Naive thymus-derived CD8-positive, alpha-beta T cell (primary cell): ENCODE data around the gene INPP5D. TPM values are rescaled to one million over a fixed set of nuclear protein-coding genes. Genes with fewer than 3 reads are reported as not detected.

Experiments used
- ATAC-seq, 2 donors: fragments of 150-1000 bp; cut with Tn5 transposase in 1 of 2; sonication (Bioruptor Pico), chemical (Tn5 transposase) in 1 of 2; 1 replicate in 1 of 2; 2 replicates in 1 of 2; pipeline ENCODE4 v1.10.0; 2021; ENCODE audit warnings: mild to moderate bottlenecking in 2 of 2, moderate library complexity in 2 of 2
- POLR2A ChIA-PET: fragments of 350-600 bp; sonication (Branson Sonifier 250); formaldehyde crosslinking; loops from one replicate; lab custom pipeline; 2021; ENCODE audit warnings: antibody characterized with exemption; lab: Charles Lee
- DNase-seq, 10 donors: peaks; one replicate each; pipeline versions ENCODE4 v3.0.0 to v3.0.0-alpha.2; 2020 to 2022
- H3K27ac Mint-ChIP-seq, 10 donors: one replicate each; pipeline ENCODE4 v1.8.0; 2020 to 2022; ENCODE audit warnings: mild to moderate bottlenecking in 10 of 10, mixed read lengths in 10 of 10, moderate library complexity in 4 of 10, inconsistent platforms in 1 of 10
- H3K27me3 Mint-ChIP-seq, 5 donors: one replicate each; pipeline ENCODE4 v1.8.0; 2021 to 2022; ENCODE audit warnings: mixed read lengths in 5 of 5
- H3K36me3 Mint-ChIP-seq, 3 donors: one replicate each; pipeline ENCODE4 v1.8.0; 2020 to 2022; ENCODE audit warnings: mixed read lengths in 3 of 3, mild to moderate bottlenecking in 2 of 3, inconsistent platforms in 1 of 3
- H3K4me1 Mint-ChIP-seq, 4 donors: one replicate each; pipeline ENCODE4 v1.8.0; 2021 to 2022; ENCODE audit warnings: mixed read lengths in 4 of 4
- H3K4me3 Mint-ChIP-seq, 10 donors: one replicate each; pipeline ENCODE4 v1.8.0; 2020 to 2022; ENCODE audit warnings: mild to moderate bottlenecking in 10 of 10, mixed read lengths in 10 of 10, moderate library complexity in 6 of 10, inconsistent platforms in 1 of 10
- H3K9me3 Mint-ChIP-seq, 9 donors: one replicate each; pipeline ENCODE4 v1.8.0; 2020 to 2022; ENCODE audit warnings: mixed read lengths in 9 of 9, mild to moderate bottlenecking in 3 of 9, inconsistent platforms in 1 of 9, moderate library complexity in 1 of 9
- polyA plus RNA-seq, 3 donors: library from polyadenylated mRNA; unstranded; fragments of 300-500 nt; fragmentation: Illumina TruSeq; gene quantifications; one replicate each; pipeline ENCODE4 v1.2.3, GENCODE V29; 2021
- total RNA-seq, 8 experiments: library from RNA in 2 of 8; stranded (reverse) in 2 of 8; gene quantifications; one replicate each; pipeline ENCODE4 v1.2.3 and lab custom pipeline; 2021 to 2026

INPP5D gene
- total and polyA plus RNA-seq, 5 experiments from 2014 or later: 36.4 to 124 (median 88.3) TPM

DNA sequence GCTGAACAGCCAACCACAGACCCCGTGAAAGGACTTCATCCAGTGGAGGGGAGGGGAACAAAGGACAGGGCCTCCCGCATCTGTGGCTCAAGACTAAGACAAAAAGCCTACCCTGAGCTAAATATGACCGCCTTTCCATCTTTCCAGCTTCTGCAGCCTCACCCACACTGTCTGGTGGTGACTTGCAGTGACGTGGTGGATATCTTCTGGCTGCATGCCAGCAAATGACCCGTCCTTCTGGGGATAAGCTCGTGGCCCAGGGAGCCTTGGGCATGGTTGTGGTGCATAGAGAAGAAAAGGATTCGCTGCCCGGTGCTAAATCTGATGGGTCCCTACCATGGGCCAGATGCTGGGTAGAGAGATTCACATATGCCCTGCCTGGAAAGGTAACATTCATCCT lies 38.4 kb upstream of the INPP5D start:
- ATAC-seq: no peak
- peak overlapping the region in 1 of 10 donors; percentile 55 for H3K27ac Mint-ChIP-seq
- H3K27me3 Mint-ChIP-seq: no peaks in the 10 kb centered on the region
- no peak for DNase-seq
- POLR2A ChIA-PET: no interaction called here
- H3K4me1 Mint-ChIP-seq: no peaks in the 10 kb centered on the region
- peaks cover 0 to 5% (median 4%) of the 10 kb centered on the region in 3 donors for H3K36me3 Mint-ChIP-seq
- H3K4me3 Mint-ChIP-seq: no peak overlapping the region
- peaks cover 0 to 12% (median 1%) of the 10 kb centered on the region in 9 donors for H3K9me3 Mint-ChIP-seq

DNA sequence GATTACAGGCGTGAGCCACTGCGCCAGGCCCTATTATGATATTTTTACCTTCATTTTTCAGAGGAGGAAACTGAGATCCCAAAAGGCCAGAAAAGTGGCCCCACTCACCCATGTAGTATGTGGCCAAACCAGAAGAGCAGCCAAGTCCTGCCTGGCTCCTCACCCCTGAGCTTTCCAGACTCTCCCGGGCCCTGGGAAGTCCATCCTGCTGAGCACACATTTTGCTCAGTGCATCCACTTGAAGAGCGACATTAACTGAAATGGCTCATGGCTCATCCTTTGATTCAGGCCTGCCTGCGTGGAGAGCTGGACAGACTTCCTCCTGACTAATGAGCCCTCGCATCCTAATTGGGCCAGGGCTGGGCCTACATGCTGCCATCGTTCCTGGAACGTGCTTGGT lies 37.6 kb upstream of the INPP5D start:
- H3K36me3 Mint-ChIP-seq: peaks cover 0 to 1% (median under 1%) of the 10 kb centered on the region in 3 donors
- H3K27me3 Mint-ChIP-seq: no peaks in the 10 kb centered on the region
- ATAC-seq: no peak
- H3K27ac Mint-ChIP-seq: no peak overlapping the region
- DNase-seq: no peak
- POLR2A ChIA-PET: no interaction called here
- no peak overlapping the region for H3K4me3 Mint-ChIP-seq
- peaks cover 0 to 7% (median 0%) of the 10 kb centered on the region in 9 donors for H3K9me3 Mint-ChIP-seq
- H3K4me1 Mint-ChIP-seq: no peaks in the 10 kb centered on the region

DNA sequence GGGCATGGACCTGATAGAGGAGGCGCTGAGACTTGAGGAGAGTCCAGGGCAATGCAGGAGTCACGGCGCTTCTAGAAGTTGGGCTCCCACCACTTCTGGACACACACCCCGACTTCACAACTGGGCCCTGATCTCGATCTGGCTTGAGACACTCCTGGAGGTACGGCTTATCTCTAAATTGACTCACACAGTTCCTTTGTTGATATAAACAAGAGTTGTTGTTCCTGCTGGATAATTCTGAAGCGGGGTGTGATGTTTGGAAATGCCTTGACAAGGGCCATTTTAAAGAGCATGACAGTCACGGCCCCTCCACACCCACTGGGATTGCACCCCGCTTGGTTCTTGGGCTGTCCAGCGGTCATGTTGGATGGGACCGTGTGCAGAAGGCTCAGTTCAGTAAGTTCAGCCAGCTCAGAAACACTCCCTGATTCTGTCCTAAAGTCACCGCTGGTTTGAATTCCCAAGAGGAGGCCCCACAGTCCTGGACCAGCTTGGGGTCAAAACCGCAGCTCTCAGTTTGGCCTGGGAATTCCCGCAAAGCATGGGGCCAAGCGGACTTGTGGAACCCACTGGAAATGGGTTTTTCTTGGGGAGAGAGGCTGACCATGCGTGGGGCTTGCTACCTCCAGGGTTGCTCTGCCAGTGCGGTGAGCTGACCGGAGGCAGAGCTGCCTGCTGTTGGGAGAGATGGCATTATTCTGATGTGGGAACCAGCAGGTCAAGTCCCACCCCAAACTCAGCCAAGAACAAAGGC lies 37.0 kb upstream of the INPP5D start:
- H3K36me3 Mint-ChIP-seq: no peaks in the 10 kb centered on the region
- DNase-seq (no peak), ATAC-seq (no peak)
- POLR2A ChIA-PET: no interaction called here
- no peaks in the 10 kb centered on the region for H3K27me3 Mint-ChIP-seq
- no peaks in the 10 kb centered on the region for H3K4me1 Mint-ChIP-seq
- peaks cover 0 to 4% (median 0%) of the 10 kb centered on the region in 9 donors for H3K9me3 Mint-ChIP-seq
- H3K4me3 Mint-ChIP-seq: no peak overlapping the region
- no peak overlapping the region for H3K27ac Mint-ChIP-seq

DNA sequence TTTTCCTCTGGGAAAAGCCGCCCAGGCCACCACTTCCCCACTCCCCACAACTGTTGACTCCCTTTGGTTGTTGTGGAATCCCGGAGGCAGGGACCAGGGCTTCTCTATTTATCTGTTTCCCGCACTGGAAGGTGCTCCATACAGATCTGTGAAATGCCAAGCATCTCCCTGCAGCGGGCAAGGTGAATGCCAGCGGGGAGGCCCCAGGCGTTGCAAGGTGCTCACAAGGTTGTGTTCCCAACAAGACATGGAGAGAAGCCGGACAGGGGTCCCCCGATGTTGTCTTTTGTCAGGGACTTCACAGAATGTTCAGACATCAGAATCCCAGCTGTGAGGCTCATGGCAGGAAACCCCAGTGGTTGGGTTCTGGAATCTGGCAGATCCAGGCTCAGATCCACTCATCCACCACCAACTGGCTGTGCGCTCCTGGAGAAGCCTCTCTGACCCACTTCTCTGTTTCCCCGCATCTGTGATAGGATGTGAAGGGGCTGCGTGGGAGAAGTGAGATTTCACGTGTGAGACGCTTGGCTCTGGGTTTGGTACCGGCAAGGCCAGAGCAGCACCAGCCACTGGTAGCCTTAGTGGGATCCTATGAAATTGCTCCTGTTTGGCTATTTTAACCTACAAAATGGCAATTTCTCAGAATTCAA lies 36.3 kb upstream of the INPP5D start:
- H3K4me3 Mint-ChIP-seq: no peak overlapping the region
- H3K36me3 Mint-ChIP-seq: no peaks in the 10 kb centered on the region
- POLR2A ChIA-PET: no interaction called here
- ATAC-seq (no peak), DNase-seq (no peak)
- H3K27me3 Mint-ChIP-seq: no peaks in the 10 kb centered on the region
- H3K27ac Mint-ChIP-seq: no peak overlapping the region
- no peaks in the 10 kb centered on the region for H3K4me1 Mint-ChIP-seq
- peaks cover 0 to 4% (median 0%) of the 10 kb centered on the region in 9 donors for H3K9me3 Mint-ChIP-seq

DNA sequence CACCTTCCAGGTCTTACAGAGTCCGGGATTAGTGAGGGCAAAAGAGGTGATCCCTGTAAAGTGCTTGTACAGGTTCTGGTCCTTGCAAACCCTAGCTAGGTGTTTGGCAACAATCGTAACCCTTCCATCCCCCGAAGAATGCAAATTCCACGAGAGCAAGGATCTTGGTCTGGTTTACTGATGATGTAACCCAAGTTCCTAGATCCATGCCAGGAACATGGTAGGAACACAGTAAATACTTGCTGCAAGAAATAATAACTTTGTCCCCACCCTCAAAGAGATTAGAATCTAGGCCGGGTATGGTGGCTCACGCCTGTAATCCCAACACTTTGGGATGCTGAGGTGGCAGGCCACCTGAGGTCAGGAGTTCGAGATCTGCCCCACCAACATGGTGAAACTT lies 34.4 kb upstream of the INPP5D start:
- H3K36me3 Mint-ChIP-seq: no peaks in the 10 kb centered on the region
- H3K4me3 Mint-ChIP-seq: no peak overlapping the region
- POLR2A ChIA-PET: no interaction called here
- no peak for ATAC-seq
- H3K4me1 Mint-ChIP-seq: no peaks in the 10 kb centered on the region
- no peak for DNase-seq
- peaks cover 0 to under 1% (median 0%) of the 10 kb centered on the region in 9 donors for H3K9me3 Mint-ChIP-seq
- no peaks in the 10 kb centered on the region for H3K27me3 Mint-ChIP-seq
- no peak overlapping the region for H3K27ac Mint-ChIP-seq

DNA sequence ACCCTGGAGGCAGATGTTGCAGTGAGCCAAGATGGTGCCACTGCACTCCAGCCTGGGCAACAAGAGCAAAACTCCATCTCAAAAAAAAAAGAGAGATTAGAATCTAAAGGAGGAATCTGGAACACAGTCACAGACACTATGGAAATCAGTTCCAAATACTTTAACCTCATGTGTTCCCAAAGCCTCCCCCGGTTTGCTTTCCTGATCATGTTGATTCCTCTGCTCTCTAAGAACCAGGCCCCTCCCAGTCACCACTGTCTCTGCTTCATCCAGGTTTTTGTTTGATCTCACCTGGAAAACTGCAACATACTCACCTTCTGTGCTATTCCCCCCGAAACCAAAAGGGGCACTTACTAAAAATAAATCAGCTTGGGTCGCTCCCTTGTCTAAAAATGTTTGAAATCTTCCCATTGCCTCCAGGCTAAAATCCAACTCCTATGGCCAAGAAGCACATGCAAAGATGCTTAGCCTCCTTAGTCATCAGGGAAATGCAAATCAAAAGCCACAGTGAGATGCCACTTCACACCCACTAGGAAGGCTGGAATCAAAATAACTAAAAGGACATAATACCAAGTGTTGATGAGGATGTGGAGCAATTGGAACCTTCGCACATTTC lies 33.8 kb upstream of the INPP5D start:
- DNase-seq: no peak
- H3K4me3 Mint-ChIP-seq: no peak overlapping the region
- H3K27ac Mint-ChIP-seq: no peak overlapping the region
- H3K27me3 Mint-ChIP-seq: no peaks in the 10 kb centered on the region
- POLR2A ChIA-PET: interaction anchor here (0.7 kb wide), 1 partner anchor 10 kb away, joined by 6 read pairs; no protein-coding TSS in a partner anchor
- no peaks in the 10 kb centered on the region for H3K9me3 Mint-ChIP-seq
- no peaks in the 10 kb centered on the region for H3K4me1 Mint-ChIP-seq
- ATAC-seq: no peak
- H3K36me3 Mint-ChIP-seq: no peaks in the 10 kb centered on the region

DNA sequence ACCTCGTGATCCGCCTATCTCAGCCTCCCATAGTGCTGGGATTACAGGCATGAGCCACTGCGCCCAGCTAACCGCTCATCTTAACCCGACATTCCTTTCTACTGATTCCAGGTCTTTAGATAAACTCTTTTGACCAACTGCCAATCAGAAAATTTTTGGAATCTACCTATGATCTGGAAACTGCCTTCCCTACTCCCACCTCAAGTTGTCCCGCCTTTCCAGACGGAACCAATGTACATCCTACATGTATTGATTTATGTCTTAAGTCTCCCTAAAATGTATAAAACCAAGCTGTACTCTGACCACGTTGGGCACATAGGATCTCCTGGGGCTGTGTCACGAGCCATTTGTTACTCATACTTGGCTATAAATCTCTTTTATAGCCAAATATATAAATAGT lies 30.8 kb upstream of the INPP5D start:
- ATAC-seq (no peak), DNase-seq (no peak)
- Mint-ChIP-seq H3K4me3 (no peak overlapping the region), H3K9me3 (no peaks in the 10 kb centered on the region), H3K27me3 (no peaks in the 10 kb centered on the region), H3K4me1 (no peaks in the 10 kb centered on the region), H3K36me3 (no peaks in the 10 kb centered on the region), H3K27ac (no peak overlapping the region)
- POLR2A ChIA-PET: interaction anchor here (0.6 kb wide), 1 partner anchor 303 kb away, joined by 3 read pairs; no protein-coding TSS in a partner anchor

DNA sequence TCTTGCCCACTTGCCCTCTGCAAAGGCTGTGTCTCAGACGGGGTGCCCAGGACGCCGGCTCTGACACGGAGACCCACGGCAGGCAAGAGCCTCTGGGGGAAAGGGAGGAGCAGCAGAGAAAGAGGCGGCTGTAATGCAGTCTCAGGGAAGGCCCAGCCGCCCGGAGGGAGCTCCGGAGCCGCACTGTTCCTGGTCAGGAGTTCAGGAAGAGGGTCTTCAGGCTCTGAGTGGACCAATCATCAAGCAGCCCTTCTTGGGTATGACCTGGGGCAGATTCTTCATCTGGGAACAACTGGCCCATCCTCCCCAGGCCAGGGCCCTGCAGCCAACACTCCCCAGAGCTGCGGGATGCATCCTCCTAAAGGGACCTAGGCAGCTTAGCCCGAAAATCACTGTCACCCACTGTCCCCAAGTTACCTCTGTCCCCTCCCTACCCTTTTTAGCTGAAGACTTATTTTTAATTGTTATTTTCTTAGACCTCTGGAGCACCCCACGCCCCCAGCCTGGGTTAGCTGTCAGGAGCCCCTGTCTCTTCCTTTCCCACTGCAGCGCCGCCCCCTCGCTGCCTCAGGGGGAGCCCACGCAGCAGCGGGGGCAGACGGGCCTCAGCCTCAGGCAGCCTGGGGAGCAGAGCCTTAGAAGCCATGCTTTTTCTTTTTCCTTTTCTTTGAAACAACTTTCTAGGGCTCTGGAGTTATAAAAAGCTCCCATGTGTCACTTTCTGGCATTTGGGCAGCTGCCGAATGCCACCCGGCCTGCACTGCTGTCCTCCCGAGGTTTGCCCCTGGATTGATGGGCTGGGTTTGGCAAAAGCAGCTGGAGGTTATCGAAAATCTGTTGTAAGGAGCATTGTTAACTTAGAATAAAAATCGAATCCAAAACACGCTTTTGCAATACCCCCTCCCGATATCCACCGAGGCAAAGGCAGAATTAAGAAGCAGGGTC lies 28.3 kb upstream of the INPP5D start:
- Mint-ChIP-seq H3K36me3 (no peaks in the 10 kb centered on the region), H3K9me3 (no peaks in the 10 kb centered on the region), H3K27ac (peak overlapping the region in 2 of 10 donors; percentile 31 to 65), H3K4me1 (no peaks in the 10 kb centered on the region), H3K27me3 (no peaks in the 10 kb centered on the region), H3K4me3 (peak overlapping the region in 1 of 10 donors; percentile 48)
- ATAC-seq: no peak
- POLR2A ChIA-PET: no interaction called here
- DNase-seq: no peak

DNA sequence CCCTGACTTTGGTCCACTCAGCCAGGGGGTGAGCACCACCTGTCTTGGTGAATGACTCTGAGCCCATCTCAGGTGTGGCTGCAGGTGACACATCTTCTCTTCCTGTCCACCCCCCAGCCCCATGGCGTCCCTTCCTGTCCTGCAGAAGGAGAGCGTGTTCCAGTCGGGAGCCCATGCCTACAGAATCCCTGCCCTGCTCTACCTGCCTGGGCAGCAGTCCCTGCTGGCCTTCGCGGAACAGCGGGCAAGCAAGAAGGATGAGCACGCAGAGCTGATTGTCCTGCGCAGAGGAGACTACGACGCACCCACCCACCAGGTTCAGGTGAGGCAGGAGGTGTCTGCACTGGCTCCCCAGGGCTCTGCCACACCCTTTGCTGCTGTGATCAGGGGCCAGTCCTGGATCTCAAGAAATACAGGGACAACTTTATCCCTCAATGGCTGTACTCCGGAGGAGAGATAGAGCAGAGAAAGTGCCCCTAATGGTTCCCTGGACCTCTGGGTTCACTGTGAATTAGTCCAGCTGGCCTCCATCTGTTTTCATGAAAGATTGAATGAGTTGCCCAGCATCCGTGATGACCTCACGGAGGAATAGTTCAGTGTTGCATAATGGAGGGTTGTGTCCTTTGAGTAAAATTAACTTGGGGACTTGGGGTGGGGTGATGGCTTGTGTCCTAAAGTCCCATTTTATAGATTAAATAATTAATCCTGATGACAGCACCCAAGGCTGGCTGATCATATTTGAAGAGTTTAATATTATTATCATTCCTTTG lies 27.4 kb upstream of the INPP5D start, which contains the start of gene NEU2:
Gene NEU2 (plus strand): TSS at position 122 of the 770 bp plus-strand sequence. CDS start 0 bp downstream, at position 122.
- POLR2A ChIA-PET: no interaction called here
- Mint-ChIP-seq H3K4me1 (no peaks in the 10 kb centered on the region), H3K27me3 (no peaks in the 10 kb centered on the region), H3K4me3 (peak within 1 kb of the TSS in 1 of 10 donors; percentile 48), H3K9me3 (no peaks in the 10 kb centered on the region), H3K36me3 (no peaks in the 10 kb centered on the region), H3K27ac (peak within 1 kb of the TSS in 2 of 10 donors; percentile 31 to 67)
- ATAC-seq: no peak
- DNase-seq: no peak

DNA sequence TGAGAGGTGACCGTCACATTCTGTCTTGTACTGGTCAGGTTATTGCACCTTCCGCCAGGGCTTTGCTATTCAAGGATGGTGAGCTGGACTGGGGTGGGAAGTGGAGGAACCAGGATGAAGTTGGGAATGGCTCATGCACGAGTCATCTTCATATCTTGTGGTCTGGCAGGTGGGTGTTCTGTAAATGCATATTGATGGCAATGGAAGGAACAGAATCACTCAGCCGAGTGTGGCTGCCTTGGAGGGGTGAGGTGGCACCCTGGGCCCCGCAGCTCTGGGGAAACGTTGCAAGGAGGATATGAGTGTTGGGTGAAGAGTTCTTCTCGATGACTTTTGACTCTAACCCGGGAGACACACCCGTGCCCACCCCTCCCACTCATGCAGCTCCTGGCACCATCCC lies 26.5 kb upstream of the INPP5D start:
- H3K4me1 Mint-ChIP-seq: no peaks in the 10 kb centered on the region
- POLR2A ChIA-PET: no interaction called here
- no peaks in the 10 kb centered on the region for H3K9me3 Mint-ChIP-seq
- H3K27ac Mint-ChIP-seq: no peak overlapping the region
- ATAC-seq: no peak
- H3K36me3 Mint-ChIP-seq: no peaks in the 10 kb centered on the region
- no peak for DNase-seq
- H3K27me3 Mint-ChIP-seq: no peaks in the 10 kb centered on the region
- H3K4me3 Mint-ChIP-seq: peak overlapping the region in 1 of 10 donors; percentile 23

DNA sequence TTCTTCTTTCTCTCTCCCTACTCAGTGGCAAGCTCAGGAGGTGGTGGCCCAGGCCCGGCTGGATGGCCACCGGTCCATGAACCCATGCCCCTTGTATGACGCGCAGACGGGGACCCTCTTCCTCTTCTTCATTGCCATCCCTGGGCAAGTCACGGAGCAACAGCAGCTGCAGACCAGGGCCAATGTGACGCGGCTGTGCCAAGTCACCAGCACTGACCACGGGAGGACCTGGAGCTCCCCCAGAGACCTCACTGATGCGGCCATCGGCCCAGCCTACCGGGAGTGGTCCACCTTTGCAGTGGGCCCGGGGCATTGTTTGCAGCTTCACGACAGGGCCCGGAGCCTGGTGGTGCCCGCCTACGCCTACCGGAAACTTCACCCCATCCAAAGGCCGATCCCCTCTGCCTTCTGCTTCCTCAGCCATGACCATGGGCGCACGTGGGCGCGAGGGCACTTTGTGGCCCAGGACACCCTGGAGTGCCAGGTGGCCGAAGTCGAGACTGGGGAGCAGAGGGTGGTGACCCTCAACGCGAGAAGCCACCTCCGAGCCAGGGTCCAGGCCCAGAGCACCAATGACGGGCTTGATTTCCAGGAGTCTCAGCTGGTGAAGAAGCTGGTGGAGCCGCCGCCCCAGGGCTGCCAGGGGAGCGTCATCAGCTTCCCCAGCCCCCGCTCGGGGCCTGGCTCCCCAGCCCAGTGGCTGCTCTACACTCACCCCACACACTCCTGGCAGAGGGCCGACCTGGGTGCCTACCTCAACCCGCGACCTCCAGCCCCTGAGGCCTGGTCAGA lies 25.9 kb upstream of the INPP5D start:
- Mint-ChIP-seq H3K36me3 (no peaks in the 10 kb centered on the region), H3K9me3 (no peaks in the 10 kb centered on the region), H3K27ac (no peak overlapping the region), H3K4me3 (peak overlapping the region in 1 of 10 donors; percentile 23), H3K27me3 (no peaks in the 10 kb centered on the region), H3K4me1 (no peaks in the 10 kb centered on the region)
- ATAC-seq (no peak), DNase-seq (no peak)
- POLR2A ChIA-PET: no interaction called here
